HG02642 (cell line): ENCODE results near the gene MED9.
"Not testable (repeated sequence)": the region's sequence is repeated elsewhere in the genome, so short reads cannot be mapped to it uniquely, and the experiment has no call there.

Experiments used
- ATAC-seq: cut with Tn5 transposase; IDR thresholded peaks from one replicate; pipeline ENCODE4 v1.9.1; 2021; ENCODE audit warnings: mild to moderate bottlenecking; ENCODE audit not compliant: unreplicated experiment, poor library complexity

MED9 gene

DNA sequence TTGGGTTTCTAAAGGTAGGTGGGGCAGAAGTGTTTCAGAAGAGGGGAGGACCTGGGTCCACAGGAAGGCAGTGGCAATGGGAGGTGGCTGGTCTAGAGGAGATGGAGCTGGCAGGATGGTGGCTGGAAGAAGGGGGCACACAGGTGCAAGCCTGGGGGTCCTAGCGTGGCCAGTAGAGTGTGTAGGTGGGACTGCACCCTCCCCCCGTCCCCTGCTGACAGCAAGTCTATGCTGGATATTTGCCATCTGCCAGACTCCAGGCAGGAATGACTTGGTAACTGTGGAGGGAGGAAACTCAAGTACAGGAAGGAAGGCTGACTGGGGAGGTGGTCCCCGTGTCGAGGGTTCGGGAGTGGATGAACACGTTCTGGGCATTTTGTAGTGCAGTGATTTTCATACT, 8.6 kb downstream of the MED9 start:
- ATAC-seq: no peak

- not testable (repeated sequence) for ATAC-seq
Measured at GRCh38 chr17:17486416-17486815, 9.6 kb downstream of the MED9 start.

DNA sequence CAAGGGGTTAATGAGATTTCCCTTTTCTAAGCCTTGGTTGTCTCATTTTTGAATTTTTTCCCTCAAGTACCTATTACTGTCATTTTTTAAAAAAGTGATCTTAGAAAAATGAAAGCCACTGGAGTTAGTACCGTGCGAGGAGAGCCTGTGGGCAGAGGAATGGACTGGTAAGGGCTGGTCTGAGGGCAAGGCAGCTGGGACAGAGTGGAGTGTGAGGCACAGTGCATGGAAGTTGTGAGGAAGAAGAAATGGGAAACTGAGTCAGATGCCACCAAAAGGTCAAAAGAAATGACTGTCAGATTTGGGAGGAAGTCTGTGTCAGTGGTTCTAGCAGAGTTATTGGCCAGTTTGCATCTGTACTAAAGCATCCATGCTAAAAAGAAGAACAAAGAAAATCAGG, 11.2 kb downstream of the MED9 start:
- no peak for ATAC-seq

DNA sequence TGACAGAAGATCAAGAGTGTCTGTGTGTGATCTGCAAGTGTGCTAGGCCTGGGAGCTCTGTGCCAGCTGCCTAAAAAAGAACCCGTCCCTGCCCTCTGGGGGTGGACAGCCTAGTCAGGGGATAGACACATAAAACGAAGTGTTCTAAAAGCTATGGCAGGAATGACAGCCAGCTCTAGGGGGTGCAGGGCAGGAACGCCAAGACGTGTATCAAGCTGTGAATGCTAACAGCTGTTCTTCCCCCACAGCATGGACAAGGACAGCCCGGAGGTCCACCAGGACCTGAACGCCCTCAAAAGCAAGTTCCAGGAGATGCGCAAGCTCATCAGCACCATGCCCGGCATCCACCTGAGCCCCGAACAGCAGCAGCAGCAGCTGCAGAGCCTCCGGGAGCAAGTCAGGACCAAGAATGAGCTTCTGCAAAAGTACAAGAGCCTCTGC, 14.3 kb downstream of the MED9 start:
- no peak for ATAC-seq

GRCh38 chr17:17491546-17491988, 14.8 kb downstream of the MED9 start:
- ATAC-seq: no peak

GRCh38 chr17:17492085-17492484, 15.3 kb downstream of the MED9 start:
- no peak for ATAC-seq

DNA sequence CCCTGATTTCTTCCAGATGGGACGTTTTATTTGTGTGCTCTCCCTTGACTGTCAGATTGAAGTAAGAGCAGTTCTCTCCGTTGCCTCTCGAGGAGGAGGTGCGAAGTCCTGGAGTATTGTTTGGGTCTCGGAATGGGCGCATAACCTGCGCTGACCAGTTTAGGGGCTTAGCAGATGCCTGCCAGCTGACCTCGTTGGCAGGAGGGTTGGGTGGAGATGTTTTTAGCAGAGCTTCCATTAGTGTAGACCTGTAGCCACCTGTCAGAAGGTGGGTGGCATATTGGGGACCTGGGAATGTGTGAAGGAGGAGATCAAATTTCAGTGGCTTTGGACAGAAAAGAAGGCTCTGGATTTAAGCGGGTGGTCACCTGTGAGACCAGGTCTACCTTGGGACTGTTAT, 15.8 kb downstream of the MED9 start:
- ATAC-seq: no peak

DNA sequence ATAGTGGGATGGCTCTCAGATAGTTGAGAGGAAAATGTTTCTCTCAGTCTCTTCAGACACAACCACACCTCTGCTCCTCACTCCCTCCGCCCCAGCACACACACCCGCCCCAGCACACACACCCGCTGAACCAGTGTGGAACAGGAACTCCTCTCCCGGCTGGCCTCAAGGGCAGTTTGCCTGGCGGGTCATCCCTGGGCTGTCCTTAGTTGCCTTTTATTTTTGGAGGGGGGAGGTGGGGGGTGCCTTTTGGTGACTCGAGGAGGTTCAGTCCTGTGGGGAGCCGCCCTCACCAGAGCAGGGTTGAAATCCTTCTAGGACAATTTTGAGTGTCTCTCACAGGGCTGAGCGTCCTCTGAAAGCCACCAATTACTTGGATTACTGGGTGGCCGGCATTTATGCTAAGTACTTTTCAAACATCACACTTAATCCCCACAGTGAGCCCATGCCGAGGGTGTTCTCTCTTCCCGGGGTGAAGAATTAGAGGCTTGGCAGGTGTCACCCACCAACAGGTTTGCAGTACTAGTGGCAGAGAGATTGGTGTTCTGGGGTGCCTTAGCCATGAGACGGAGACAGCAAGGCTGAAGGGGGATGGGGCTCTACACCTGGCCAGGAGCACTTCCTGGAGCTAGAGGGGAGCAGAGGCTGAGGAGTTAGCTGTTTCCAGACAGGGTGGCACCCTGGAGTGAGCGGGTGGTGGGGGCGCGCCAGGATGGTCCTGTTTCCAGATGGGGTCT, 16.6 kb downstream of the MED9 start:
- ATAC-seq: no peak

- no peak for ATAC-seq
Measured at GRCh38 chr17:17493986-17494466, 17.2 kb downstream of the MED9 start.

DNA sequence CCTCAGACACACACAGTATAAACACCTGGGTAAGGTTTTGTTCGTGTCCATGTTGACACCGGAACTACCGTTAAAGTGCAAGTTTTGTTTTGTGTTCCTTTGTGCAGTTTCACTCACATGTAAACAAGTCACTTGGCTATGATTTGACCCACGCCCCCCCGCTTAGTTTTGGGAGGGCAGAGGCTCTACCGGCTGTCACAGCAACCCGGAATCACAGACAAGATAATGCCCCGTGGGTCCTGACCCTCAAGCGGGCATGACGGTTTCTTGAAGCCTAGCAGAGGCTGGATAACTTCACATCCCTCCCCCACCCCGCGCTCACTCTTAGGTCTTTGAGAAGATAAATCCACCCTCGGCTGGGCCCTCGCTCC, 17.7 kb downstream of the MED9 start:
- no peak for ATAC-seq

GRCh38 chr17:17494870-17495535, 18.2 kb downstream of the MED9 start:
- no peak for ATAC-seq

- ATAC-seq: no peak
Measured at GRCh38 chr17:17495536-17496188, 18.9 kb downstream of the MED9 start.

DNA sequence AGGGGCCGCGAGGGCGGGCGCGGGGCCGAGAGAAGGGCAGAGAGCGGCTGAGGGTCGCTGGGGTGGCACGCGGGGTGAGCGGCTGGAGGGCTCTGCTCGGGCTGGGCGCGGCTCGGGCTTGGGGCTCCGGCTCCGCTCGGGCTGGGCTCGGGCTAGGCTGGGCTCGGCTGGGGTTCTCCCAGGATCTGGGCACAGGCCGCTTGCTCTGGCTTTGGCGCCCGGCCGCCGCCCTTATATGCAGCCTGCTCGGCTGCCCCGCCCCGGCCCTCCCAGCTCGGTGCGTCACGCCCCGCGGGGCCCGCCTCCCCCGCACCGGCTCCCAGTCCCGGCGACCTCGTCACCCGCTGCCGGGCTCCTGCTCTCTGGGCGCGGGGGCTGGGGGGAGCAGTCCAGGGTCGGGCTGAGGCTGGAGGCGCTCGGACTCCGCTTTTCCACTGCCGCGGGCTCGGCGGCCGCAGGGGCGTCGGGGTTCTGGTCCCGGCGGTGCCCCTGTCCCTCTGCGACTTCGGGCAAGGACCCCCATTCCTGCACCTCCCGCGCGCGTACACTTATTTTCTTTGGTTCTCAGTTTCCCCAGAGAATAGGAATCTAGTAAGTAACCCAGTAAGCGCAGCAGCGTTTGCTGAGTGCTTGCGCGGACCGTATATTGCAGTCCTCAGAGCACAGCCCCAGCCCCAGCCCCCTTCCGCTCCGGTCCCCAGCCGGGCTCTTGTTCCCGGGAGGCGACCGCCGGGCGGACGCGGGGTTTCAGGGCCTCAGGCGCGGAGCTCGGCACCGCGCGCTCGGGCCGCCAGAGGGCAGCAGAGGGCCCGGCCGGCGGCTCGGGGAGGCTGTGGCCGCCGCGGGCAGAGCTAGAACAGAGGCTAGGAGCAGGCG, 19.6 kb downstream of the MED9 start, which contains the start of gene RASD1:
TSS of gene RASD1 (minus strand) at position 207 of the 876 bp plus-strand sequence. CDS start 214 bp downstream, outside the sequence.
- ATAC-seq: peak; percentile 81

GRCh38 chr17:17497065-17497844, 20.5 kb downstream of the MED9 start:
- no peak for ATAC-seq

- no peak for ATAC-seq
Measured at GRCh38 chr17:17497845-17498520, 21.2 kb downstream of the MED9 start.

DNA sequence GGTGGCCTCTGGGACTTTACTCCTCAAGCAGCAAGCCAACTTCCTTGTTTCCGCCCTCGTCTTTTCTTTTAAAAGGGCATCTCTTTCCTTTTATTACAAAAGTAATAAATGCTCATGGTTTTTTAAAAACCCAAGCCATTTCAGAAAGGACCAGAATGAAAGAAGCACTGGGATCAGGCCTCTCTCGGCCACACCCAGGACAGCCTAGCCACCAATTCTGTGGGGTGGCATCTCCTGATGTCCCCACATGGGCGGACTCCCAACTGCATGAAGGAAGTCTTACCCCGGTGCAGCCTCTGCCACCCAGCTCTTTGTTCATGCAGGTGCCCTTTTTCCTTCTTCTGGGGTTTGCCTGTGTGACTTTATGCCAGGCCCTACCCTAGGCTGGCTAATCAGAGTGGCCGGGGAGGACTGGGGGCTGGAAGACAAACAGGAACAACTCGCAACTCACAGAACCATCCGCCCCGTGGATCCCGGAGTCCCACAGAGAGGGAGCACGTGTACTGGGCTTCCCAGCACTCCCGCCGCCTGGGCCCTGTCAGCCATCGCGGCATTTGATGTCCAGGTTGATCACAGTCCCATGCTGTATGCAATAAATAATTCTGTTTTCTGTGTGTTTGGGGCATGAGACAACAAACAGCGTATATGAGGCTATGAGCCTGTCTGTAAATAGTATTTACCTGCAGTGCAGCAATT, 22.0 kb downstream of the MED9 start:
- ATAC-seq: no peak

DNA sequence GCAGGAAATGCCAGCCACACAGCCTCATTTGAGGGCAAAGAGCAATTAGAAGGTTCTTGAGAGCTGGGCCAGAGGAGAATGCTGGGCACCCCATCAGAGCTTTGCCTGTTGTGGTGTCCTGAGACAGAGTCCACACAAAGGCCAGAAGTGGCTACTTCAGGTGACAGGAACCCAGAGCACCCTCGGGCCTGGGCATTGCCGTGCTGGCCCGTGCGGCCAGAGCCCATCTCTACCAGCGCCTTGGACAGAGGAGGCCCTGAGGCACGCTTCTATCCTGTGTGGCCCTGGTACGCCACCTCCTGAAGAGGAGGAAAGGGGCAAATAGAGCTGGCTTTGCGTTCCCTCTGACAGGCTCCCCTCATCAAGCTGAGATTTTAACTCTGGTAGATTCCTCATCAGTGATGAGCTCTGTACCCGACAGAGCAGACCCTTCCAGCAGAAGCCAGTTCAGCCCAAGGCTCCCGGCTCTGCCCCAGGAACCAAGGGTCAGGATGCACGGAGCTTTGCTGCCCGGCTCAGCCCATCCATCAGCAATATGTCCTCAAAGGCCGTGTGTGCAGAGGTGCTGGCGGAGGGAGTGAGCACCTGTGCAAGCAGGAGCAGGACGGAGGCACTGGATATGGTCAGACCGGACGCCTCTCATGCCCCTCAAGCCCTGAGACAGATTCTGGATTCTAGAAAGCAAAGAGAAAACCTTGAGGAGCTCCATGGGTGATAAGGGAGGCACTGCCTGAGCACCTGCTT, 22.8 kb downstream of the MED9 start:
- ATAC-seq: no peak
